HG03159 (cell line): ENCODE results near the gene AMOTL1.

Source experiments
- ATAC-seq: cut with Tn5 transposase; IDR thresholded peaks from one replicate; pipeline ENCODE4 v1.9.1; 2021; ENCODE audit warnings: mild to moderate bottlenecking, moderate library complexity; ENCODE audit not compliant: unreplicated experiment

AMOTL1 gene

DNA sequence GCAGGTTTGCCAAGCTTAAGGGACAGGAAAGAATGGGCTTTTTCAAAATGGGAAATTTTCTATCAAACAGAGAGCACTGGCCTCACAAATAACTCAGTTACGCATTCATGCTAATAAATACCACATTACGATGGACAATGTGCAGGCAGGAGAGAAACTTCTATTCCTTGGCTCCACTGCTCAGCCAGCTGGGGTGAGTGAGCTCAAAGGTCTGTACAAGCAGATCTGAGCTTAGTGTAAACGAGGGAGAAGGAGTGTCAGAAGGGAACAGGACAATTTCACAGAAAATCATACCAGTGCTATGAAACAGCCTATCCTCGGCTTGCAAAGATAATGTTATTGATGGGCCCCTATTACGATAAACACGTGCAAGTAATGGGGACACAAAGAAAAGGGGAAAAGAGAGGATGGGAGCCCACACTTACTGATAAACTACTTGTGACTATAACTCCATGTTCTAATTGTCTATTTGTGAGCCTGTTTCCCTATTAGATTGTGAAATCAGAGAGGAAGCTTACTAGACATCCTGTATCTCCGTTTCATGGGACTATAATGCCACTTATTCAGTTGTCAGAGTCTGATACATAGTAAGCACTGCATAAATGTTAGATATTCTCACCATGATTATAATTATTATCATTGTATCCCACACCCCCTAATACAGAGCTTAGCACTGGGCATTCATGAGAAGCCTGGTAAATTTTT is 46.3 kb downstream of the AMOTL1 start:
- no peak for ATAC-seq

DNA sequence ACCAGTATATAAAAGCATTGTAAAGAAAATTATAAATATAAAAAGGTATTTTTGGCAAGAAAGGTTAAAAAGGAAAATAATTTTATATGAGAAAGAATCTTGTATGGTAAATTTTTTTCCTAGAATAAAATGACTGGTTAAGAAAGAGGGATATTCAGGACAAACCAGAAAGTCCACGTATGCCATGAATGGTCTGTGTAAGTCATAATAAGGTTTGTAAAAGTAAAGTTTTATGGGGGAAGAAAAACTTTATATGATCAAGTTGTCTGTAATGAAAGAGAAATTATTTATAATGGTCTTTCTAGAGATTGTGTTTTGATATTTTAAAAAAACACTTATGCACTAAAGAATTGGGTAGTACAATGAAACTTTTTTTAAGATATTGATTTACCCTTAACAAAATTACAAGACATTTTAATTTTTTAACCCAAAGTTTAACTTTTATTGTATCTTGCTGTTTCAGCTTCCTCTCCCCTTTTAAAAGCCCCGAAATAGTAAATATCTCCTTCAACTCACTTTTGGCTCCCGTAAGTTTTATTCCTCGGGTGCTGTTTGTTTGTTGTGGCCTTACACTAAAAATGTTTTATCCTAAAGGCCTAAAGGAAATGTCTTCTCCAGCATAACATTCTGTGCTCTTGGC is 47.7 kb downstream of the AMOTL1 start:
- ATAC-seq = no peak

GRCh38 chr11:94820480-94820879 is 52.3 kb downstream of the AMOTL1 start:
- no peak for ATAC-seq

GRCh38 chr11:94821439-94821838 is 53.3 kb downstream of the AMOTL1 start:
- ATAC-seq = no peak

- no peak for ATAC-seq
These were observed 53.9 kb downstream of the AMOTL1 start for GRCh38 chr11:94822080-94822479.

GRCh38 chr11:94823102-94823732 is 55.1 kb downstream of the AMOTL1 start:
- no peak for ATAC-seq

DNA sequence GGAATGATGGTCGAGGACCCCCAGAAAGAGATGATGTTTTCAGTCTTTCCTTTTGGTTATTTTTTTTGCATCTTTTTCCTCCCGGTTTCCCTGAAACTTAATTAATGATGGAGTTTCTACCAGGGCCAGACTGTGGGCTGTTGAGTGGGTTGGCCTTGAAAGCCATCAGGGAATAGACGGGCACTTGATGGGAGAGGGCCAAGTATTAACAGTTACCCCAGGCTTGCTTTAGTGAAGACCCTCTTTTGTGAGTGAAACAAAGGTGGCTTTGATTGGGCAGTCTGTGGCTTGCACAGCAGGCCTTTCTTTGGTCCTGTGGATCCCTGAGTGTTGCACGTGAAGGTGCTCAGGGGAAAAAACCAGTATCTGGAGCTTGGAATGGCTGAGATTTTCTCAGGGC is 56.9 kb downstream of the AMOTL1 start:
- no peak for ATAC-seq

DNA sequence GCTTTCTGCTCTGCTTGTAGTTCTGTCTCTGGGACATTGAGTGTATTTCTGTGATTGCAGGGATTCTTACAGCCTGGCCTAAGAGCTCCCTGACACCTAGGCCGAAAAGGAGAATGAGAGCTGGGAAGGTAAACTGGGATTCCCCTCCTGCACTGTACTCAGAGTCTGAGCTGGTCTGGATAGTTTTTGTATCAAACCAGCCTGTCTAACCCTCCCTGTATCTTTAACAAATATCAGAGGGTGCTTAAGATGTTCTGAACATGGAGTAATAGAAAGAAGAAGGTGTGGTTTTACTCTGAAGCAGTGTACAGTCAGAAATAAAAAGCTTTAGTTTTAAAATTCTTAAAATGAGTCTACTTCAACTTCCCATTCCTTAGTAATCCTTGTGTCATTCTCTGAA is 57.3 kb downstream of the AMOTL1 start:
- ATAC-seq = no peak

DNA sequence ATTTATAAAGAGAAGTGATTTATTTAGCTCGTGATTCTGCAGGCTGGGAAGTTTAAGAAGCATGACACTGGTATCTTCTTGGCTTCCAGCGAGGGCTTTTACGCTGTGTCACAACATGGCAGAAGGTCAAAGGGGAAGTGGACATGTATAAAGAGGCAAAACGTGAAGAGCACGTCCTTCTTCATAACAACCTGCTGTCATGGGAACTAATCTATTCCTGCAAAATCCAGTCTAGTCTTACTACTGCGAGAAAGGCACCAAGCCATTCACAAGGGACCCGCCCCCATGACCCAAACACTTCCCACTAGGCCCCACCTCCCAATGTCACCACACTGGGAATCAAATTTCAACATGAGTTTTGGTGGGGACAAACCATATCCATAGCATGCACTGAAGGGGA is 58.3 kb downstream of the AMOTL1 start:
- ATAC-seq = no peak

- no peak for ATAC-seq
These were observed 59.9 kb downstream of the AMOTL1 start for GRCh38 chr11:94828088-94828487.

DNA sequence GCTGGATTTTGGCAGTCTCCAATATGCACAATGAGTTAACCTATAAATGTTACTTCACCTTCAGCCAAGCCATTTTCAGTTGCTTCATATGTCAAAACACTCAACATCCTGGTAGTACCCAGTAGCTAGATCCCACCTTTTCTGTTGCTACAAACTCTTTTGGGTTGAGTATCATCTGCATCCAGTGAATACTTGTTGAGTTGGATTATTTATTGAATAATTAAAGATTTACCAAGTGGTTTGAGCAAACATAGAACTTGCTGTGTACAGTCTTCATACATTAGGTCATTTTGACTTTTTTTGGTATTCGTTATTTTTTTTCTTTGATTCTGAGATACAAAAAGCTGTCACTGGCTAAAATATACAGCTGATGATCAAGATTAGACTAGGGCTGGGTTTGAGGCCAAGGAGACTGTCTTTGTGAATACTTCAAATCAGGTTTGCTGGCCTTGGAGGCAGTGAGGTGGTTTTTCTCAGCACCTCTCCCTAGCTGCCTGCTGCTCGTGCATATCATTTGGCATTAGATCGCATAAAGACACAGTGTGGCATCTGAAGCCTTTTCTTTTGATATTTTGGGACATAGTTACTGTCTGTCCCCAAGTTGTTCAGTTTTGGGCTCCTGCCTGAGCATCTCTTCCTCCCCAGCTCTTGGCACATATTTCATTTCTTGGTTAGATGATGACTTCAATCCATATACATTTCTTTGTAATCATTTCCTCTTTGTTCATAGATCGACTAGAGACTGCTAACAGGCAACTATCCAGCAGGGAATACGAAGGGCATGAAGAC is 62.8 kb downstream of the AMOTL1 start:
- no peak for ATAC-seq

- no peak for ATAC-seq
These were observed 63.4 kb downstream of the AMOTL1 start for GRCh38 chr11:94831529-94831928.

GRCh38 chr11:94832604-94833235 is 64.6 kb downstream of the AMOTL1 start:
- no peak for ATAC-seq

GRCh38 chr11:94834911-94835593 is 66.9 kb downstream of the AMOTL1 start:
- no peak for ATAC-seq

- no peak for ATAC-seq
These were observed 67.4 kb downstream of the AMOTL1 start for GRCh38 chr11:94835594-94835927.

DNA sequence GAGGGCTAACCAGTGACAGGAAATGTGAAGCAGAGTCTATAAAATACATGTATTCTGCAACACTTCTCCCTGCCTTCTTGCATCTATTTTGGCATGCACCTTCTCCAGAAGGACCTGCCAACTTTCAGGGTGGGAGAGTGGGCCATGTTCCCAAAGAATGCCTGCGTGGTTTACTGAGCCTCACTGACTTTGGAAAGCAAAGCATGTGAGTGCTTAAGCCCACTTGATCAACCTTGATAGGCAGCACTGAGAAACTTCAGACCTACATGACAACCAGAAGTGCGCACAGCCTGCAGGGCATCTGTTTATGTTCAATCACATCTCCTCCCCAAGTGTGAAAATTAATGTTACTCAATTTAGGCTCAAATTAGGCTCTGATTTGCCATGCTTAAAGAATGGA is 69.2 kb downstream of the AMOTL1 start:
- no peak for ATAC-seq

DNA sequence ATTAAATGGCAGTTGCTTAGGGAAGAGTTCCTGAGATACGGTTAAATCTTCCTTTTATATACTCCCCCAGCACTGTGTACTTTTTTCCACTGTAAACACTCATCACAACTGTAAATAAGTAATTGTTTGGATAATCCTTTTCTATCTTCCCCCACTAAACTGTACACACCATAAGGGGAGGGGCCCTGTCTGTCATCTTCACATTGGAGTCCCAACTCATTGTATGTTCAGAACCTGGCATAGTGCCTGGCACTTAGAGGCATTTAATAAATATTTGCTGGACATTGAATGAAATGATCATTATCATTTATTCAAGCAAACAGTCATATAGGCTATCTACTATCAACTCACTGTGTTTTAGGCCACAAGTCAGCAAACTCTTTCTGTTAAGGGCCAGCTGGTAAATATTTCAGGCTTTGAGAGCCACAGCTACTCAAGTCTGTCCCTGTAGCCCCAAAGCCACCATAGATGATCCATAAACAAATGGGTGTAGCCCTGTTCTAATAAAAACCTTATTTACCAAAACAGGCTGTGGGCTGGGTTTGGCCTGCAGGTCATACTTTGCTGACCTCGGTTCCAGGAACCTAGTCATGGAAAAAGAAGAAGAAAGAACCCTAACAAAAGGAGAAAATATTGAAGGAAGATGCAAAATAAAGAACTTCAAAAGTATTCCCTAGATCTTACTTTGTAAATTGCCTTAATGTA is 70.0 kb downstream of the AMOTL1 start:
- ATAC-seq = no peak

GRCh38 chr11:94840209-94840608 is 72.1 kb downstream of the AMOTL1 start:
- no peak for ATAC-seq

- ATAC-seq = no peak
These were observed 75.9 kb downstream of the AMOTL1 start for GRCh38 chr11:94844031-94844430.

DNA sequence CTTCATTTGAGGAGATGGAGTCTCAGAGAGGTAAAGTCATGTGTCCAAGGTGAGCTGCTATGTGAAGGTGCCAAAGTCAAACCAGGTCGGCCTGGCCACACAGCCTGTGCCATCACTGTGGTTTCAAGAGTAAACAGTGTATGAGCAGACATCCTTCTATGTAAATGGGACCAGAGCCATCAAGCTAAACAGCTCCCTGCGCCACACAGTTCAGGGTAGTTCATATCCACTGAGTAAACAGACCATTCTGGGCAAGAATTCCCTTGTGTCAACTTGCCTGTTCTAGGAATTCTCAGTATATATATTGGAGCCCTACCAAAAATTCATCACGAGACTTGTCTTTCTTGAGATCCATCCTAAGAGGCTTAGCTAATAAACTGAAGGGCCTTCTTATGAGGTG is 77.5 kb downstream of the AMOTL1 start:
- no peak for ATAC-seq
